ENCODE measurements around the gene KIF9. TPM values are rescaled to one million over a fixed set of nuclear protein-coding genes. Genes with fewer than 3 reads are reported as not detected.
"Not testable (repeated sequence)": the region's sequence is repeated elsewhere in the genome, so short reads cannot be mapped to it uniquely, and the experiment has no call there.

KIF9 gene
- total RNA-seq, 1 experiment from 2014 or later: 0.53 TPM

DNA sequence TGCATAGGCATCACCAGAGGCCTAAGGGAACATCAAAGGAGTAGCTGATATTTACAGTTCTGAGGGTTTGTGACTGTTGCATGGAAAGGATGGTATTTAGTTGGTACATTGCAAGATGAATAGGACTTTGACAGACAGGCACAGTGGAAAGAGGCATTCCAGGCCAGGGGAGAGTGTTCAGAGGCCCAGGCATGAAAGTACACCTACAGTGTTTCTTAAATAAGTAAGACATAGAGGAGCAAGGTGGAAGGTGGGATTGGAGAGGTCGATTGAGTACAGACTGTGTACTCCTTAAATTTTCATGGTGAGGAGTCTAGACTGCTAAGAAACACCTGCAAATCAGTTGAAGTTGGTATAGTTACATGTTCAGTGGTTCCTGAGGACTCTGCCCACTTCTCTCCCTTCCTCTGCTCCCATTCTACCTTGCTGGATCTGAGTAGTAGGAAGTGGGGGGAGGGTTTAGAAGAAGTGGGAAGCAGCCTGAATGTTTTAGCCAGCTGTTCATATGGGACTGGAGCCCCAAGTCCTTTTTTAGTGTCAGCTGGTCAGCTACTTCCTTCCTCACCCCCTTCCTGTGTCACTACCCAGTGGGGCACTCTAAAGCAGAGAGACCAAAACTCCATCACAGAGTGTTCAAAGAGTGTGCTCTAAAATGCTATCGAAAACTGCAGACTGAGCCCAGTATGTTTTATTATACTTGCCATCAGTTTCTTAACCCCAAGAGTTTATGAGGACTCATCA, 14.1 kb upstream of the KIF9 start:
- no peaks in the 10 kb centered on the region for H3K9me3 ChIP-seq
- H3K4me3 ChIP-seq: no peak overlapping the region
- no peaks in the 10 kb centered on the region for H3K27me3 ChIP-seq
- H3K36me3 ChIP-seq: no peaks in the 10 kb centered on the region
- no peak for DNase-seq

DNA sequence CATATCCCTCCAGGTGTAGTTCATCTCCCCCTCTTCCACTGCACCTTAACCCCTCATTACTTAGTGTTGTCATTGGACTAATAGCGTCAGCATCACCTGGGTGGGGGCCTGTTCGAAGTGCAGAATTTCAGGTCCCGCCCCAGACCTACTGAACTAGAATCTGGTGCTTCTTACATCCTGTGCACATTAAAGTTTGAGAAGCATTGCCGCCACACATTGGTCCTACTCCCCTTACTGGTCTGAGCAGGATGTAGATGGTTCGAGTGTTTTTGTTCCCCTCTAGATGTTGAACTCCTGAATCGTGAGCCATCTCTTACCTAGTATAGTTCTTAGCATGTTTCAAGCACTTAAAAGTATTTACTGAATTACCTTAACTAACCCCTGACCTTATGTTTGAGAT, 13.4 kb upstream of the KIF9 start:
- no peak for DNase-seq
- no peaks in the 10 kb centered on the region for H3K9me3 ChIP-seq
- no peaks in the 10 kb centered on the region for H3K36me3 ChIP-seq
- H3K27me3 ChIP-seq: no peaks in the 10 kb centered on the region
- no peak overlapping the region for H3K4me3 ChIP-seq

DNA sequence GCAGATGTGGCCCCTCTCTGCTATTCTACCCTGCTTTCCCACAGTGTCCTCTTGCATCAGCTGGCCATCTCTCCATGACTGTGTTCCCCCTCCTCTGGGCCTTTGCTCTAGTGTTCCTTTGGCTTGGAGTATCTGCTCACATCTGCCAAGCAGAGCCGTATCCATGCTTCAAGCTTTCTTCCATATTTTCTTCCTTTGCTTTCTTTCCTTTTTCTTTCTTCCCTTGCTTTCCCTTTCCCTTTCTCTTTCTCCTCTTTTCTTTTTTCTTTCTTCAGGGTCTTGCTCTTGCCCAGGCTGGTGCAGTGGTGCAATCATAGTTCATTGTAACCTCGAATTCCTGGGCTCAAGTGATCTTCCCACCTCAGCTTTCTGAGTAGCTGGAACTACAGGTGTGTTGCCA, 12.7 kb upstream of the KIF9 start:
- Histone ChIP-seq H3K9me3 (no peaks in the 10 kb centered on the region), H3K4me3 (no peak overlapping the region), H3K27me3 (no peaks in the 10 kb centered on the region), H3K36me3 (no peaks in the 10 kb centered on the region)
- DNase-seq: no peak

DNA sequence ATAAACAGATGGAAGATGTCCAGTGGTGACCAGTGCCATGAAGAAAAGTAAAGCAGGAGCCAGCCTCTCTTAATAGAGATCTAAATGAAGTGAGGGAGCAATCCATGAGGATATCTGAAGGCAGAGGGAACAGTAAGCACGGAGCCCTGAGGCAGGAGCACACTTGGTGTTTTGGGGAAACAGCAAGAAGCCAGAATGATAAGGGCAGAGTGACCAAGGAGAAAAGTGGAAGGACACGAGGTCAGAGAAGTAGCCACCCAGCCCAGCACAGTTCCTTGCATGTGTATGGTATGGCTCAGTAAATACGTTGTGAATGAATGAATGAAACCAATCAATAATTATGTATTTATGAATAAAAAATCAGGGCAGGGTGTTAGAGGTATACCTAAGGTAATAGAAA, 11.8 kb upstream of the KIF9 start:
- no peak for DNase-seq

DNA sequence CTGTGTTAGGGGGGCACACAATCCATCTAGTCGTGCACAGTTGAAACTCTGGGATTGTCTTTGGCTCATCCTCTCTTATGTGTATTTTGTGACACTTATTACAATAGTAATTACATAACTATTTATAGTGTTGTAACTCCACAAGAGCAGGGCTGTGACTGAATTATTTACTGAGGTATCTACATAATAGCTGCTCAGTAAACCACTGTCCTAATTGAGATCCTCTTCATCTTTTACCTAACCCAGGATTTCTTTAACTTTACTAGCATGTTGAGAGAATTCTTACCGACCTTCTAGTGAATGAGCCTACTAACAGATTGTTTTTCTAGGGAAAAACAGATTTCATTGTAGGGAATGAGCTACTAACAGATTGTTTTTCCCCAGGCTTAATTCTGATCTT, 11.2 kb upstream of the KIF9 start:
- no peaks in the 10 kb centered on the region for H3K9me3 ChIP-seq
- H3K27me3 ChIP-seq: no peaks in the 10 kb centered on the region
- no peak overlapping the region for H3K4me3 ChIP-seq

More for the DNA sequence above, 11.8 kb upstream of the KIF9 start:
- Histone ChIP-seq H3K27me3 (no peaks in the 10 kb centered on the region), H3K36me3 (peaks cover 3% of the 10 kb centered on the region; the same call in 1 of the 2 replicates), H3K4me3 (no peak overlapping the region), H3K9me3 (no peaks in the 10 kb centered on the region)

DNA sequence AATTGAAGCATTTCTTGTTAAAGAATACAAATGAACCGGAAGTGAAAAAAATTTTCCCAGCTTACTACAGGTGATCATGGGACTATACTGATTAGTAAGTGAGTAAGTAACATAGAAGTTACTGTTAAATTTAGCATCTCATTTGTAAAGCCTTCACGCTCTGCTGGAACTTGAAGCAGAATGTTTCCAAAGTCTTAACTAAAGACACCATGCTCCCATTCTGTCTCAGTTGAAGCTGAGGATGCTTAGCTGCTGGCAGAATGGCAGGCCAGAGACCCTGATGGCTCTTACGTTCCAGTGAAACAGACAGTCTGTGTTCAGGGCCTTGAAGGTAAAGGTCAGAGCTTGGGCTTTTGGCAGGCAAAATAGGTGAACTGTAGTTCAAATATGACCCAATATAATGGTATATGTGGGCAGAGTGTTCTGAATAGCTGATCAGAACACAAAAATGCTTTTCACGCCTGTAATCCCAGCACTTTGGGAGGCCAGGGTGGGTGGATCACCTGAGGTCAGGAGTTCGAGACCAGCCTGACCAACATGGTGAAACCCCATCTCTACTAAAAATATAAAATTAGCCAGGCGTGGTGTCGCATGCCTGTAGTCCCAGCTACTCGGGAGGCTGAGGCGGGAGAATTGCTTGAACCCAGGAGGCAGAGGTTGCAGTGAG, 9.3 kb upstream of the KIF9 start:
- H3K27me3 ChIP-seq, H3K9me3 ChIP-seq, H3K36me3 ChIP-seq, H3K4me3 ChIP-seq, DNase-seq: not testable (repeated sequence)

More for the DNA sequence above, 11.2 kb upstream of the KIF9 start:
- DNase-seq: no peak
- H3K36me3 ChIP-seq: peaks cover 5% of the 10 kb centered on the region; the same call in 1 of the 2 replicates

DNA sequence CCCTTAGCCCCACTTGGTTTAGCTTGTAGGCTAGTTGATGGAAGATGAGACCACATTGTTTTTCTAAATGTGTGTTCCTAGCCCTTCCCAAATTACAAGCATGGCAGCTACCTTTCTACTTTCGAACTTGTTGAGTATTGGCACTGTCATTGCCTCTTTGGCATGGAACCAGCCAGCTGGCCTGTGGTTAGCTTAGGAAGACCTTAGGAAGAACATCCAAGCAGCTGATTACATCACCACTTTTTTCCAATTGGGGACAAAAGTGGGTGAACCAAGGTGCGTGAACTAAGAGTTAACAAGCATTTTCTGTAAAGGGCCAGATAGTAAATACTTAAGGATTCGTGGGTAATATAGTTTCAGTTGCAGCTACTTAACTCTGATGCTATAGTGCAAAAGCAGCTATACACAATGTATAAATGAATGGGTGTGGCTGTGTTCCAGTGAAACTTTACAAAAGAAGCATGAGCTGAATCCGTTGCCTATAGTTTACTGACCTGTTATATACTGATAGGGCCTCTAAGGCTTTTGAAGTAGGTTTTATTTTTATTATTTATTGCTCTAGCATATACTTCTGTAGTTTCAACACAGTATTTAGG, 8.7 kb upstream of the KIF9 start:
- no peak overlapping the region for H3K4me3 ChIP-seq
- no peak for DNase-seq
- no peaks in the 10 kb centered on the region for H3K27me3 ChIP-seq
- H3K36me3 ChIP-seq: peaks cover 8% of the 10 kb centered on the region
- H3K9me3 ChIP-seq: no peaks in the 10 kb centered on the region

DNA sequence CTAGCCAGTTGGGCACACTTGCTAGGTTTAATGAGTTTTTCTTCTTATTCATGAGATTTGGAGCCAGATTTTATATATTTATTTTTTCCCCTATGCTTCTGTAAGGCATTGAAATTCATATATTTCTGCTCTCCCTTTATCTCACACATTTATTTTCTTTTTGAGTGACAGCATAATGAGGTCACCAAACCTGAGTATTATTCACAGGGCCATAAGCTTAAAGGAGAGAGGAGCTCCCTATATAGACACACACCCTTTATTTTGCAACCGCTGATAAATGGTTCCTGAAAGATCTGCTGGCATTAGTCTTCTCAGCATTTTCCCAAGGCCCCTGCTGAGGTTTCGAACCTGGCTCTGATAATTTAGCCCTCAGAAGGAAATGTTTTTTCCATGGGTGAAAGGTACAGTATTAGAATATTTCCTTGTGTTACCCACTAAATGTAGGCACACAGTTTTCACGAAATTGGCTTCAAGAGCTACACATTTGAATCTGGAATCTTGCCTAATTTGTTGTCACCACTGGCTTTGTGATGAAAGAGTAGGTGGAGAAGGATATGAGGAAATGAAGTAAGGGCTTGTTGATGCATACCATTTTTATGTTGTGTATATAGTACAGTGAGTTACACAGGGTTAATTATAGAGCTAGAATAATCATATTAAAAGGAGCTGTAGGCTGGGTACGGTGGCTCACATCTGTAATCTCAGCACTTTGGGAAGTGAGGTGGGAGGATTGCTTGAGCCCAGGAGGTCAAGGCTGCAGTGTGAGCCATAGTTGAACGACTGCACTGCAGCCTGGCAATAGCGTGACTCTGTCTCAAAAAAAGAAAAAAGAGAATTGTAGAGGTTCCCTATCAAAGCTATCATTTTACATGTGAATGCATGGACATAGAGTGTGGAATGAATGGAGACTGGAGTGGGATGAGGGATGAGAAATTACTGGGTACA, 6.6 kb upstream of the KIF9 start:
- Histone ChIP-seq H3K4me3 (no peak overlapping the region), H3K27me3 (no peaks in the 10 kb centered on the region), H3K9me3 (no peaks in the 10 kb centered on the region), H3K36me3 (peaks cover 8% of the 10 kb centered on the region)
- no peak for DNase-seq

DNA sequence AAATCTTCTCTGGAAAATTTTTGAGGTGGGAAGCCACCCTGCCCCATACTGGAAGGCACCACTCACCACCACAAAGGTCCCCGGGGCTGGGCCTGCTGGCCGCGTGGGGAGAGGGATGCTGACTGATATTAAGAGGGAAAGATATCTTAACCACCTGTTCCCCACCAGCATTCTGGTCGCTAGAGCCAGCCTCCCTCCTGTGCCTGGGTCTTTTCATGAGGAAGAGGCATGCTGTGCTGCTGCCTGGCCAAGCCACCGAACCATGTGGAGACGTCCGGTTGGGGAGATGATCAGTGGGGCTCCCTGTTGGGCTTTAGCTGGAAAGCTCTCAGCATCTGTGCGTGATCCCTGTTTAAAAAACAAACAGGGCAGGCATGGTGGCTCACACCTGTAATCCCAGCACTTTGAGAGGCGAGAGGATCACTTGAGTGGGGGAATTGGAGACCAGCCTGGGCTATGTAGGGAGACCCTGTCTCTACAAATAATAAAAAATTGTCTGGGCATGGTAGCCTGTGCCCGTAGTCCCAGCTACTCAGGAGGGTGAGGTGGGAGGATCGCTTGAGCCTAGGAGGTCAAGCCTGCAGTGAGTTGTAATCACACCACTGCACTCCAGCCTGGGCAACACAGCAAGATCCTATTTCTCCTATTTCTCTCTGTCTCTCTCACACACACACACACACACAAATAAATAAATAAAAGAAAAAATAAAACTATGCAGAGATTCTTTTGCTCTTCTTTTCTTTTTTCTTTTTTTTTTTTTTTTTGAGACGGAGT, 1.2 kb upstream of the KIF9 start:
- H3K4me3 ChIP-seq: peak overlapping the region; percentile 94
- H3K27me3 ChIP-seq: no peaks in the 10 kb centered on the region
- DNase-seq: peak; percentile 24
- H3K9me3 ChIP-seq: no peaks in the 10 kb centered on the region
- H3K36me3 ChIP-seq: peaks cover 4% of the 10 kb centered on the region

DNA sequence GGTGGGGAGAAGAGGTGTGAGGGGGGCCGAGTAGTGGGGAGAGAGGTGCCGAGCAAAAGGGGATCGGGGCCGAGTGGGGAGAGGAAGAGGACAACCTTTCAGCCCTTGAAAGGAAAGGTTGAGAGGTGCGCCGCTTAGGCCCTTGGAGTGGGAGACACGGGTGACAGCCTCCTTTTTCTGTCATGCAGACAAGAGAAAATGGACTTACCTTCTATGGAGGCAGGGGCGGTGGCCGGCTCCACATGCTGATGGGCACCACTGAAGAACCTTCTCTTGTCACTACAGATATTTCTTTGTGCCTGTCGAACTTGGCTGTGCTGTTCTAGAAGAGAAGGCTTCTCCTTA, 566 bp upstream of the KIF9 start:
- DNase-seq: no peak
- Histone ChIP-seq H3K9me3 (no peaks in the 10 kb centered on the region), H3K36me3 (peaks cover 2% of the 10 kb centered on the region; the same call in 1 of the 2 replicates), H3K4me3 (peak overlapping the region; percentile 94), H3K27me3 (no peaks in the 10 kb centered on the region)

DNA sequence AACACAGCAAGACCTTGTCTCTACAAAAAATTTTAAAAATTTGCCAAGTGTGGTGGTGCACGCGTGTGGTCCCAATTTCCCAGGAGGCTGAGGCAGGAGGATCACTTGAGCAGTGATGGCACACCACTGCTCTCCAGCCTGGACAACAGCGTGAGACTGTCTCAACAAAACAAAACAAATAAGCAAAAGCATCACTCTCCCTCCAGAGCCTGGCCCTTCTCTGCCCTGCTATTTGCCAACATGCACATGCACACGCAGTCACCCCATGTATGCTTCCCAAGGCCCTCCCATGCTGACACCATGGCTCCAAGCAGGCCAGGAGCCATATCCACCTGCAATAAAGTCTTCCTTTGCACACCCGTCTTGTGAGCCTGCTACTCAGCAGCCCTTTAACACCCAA, 2.1 kb downstream of the KIF9 start:
- no peaks in the 10 kb centered on the region for H3K9me3 ChIP-seq
- peaks cover 2% of the 10 kb centered on the region; the same call in 1 of the 2 replicates for H3K36me3 ChIP-seq
- no peaks in the 10 kb centered on the region for H3K27me3 ChIP-seq
- no peak for DNase-seq
- H3K4me3 ChIP-seq: no peak overlapping the region

DNA sequence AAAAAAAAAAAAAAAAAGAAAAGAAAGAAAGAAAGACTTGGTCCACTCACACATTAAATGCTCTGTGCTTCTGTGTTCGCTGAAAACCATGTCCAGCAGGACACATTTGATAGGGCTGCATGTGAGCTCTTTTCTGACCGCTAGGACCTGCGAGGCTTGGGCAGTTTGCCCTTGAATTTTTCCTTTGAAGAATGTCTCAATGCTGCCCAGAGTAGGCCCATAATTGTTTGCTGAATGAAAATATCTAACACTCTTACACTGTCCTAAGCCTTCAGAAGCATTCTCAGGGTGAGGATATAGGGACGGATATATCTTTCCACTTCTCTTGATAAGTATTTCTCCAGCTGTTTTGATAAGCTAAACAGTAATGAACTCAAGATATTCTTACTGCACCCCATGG, 6.0 kb downstream of the KIF9 start:
- Histone ChIP-seq H3K4me3 (no peak overlapping the region), H3K36me3 (no peaks in the 10 kb centered on the region), H3K9me3 (no peaks in the 10 kb centered on the region), H3K27me3 (no peaks in the 10 kb centered on the region)
- DNase-seq: no peak

DNA sequence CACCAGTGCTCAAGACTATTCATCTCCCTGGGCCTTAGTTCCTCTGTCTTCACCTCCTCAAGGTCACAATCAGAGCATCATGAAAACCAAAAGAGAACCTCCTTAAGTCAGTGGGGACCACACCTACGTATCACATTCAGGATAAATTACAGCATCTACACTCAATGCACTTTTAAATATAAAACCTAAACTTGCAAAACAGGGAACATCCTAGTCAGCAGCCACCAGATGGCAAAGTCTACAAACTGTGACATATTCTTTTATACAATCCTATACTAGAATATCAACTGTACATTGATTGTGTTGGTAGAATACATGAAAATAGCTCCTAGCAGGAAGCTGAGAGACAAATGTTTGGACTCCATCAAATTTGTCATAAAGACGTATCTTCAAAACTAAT, 7.9 kb downstream of the KIF9 start:
- Histone ChIP-seq H3K27me3 (no peaks in the 10 kb centered on the region), H3K4me3 (no peak overlapping the region), H3K36me3 (no peaks in the 10 kb centered on the region), H3K9me3 (no peaks in the 10 kb centered on the region)
- DNase-seq: no peak

DNA sequence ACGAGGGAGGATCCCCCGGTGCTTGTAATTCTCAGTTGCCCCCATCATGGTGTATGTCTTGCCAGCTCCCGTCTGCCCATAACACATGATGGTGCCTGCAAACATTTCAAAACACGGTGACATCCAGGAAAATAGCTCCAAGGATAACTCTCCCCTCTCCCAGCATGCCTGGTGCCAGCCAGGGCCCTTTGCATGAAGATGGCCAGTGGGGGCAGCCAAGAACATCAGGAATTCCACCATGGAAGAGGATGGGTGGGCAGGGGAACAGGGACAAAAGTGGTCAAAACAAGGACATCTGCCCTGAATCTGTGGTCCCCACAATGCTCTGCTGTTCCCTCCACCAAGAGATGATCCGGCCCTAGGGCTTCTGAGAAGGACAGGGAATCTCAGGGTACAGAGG, 9.0 kb downstream of the KIF9 start:
- Histone ChIP-seq H3K27me3 (no peaks in the 10 kb centered on the region), H3K4me3 (no peak overlapping the region), H3K9me3 (no peaks in the 10 kb centered on the region), H3K36me3 (no peaks in the 10 kb centered on the region)
- no peak for DNase-seq

DNA sequence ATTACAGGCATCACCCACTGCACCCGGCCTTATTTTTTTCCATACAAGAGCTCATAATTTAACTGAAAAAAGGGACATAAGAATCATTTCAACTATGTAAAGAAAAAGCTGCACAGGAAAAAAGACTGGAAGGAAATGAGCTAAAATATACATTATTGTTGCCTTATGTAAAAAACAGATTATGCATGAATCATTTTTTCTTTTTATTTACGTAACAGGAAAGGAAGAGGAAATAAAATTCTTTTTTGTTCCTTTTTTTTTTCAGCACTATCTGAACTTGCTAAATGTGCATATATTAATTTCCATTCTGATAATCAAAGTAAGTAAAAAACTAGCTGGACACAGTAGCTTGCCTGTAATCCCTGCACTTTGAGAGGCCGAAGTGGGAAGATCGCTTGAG, 12.1 kb downstream of the KIF9 start:
- Histone ChIP-seq H3K9me3 (no peaks in the 10 kb centered on the region), H3K36me3 (no peaks in the 10 kb centered on the region), H3K27me3 (no peaks in the 10 kb centered on the region), H3K4me3 (no peak overlapping the region)
- DNase-seq: no peak

DNA sequence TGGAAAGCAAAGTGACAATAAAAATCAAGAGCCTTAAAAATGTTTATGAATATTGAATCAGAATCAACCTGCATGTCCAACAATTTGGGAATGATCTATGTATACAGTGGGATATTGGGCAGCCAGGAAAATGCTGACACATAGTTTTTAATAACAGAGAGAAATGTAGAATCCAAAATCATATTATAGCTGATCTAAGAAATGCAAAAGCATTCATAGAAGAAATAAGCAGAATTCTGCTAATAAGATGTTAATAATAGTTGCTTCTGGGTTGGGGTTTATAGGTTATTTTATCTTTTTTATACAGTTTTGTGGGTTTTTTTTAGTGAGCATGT, 15.1 kb downstream of the KIF9 start:
- no peak overlapping the region for H3K4me3 ChIP-seq
- no peaks in the 10 kb centered on the region for H3K27me3 ChIP-seq
- no peaks in the 10 kb centered on the region for H3K9me3 ChIP-seq
- DNase-seq: no peak
- H3K36me3 ChIP-seq: no peaks in the 10 kb centered on the region

Measured in MG63 (cell line).